HepG2 (cell line): Measurements from ENCODE around the gene SLC35G2. TPM values are rescaled to one million over a fixed set of nuclear protein-coding genes. Genes with fewer than 3 reads are reported as not detected.
A peak's percentile ranks its signal among the peaks of the same experiment; 100 is the strongest.

Source experiments
- ARHGAP35 ChIP-seq: sonication (generic); formaldehyde crosslinking; IDR thresholded peaks from 2 replicates; pipeline ENCODE4 v1.9.0; 2022; ENCODE audit warnings: mild to moderate bottlenecking, inconsistent platforms, moderate library complexity, missing genetic modification reagents, borderline replicate concordance
- CBX5 ChIP-seq: sonication (generic); formaldehyde crosslinking; IDR thresholded peaks from 2 replicates; pipeline ENCODE4 v1.4.0; 2020; ENCODE audit warnings: missing genetic modification reagents, borderline replicate concordance
- FOXK1 ChIP-seq: sonication (generic); formaldehyde crosslinking; IDR thresholded peaks from 2 replicates; pipeline ENCODE4 v1.4.0; 2020; ENCODE audit warnings: low read depth, missing genetic modification reagents, borderline replicate concordance
- KDM4B ChIP-seq: sonication (generic); formaldehyde crosslinking; IDR thresholded peaks from 2 replicates; pipeline ENCODE4 v1.4.0; 2020; ENCODE audit warnings: missing genetic modification reagents
- KMT2B ChIP-seq: IDR thresholded peaks from 2 replicates; pipeline ENCODE4 v1.6.1; 2016; ENCODE audit warnings: missing genetic modification reagents, missing compliant biosample characterization
- MIXL1 ChIP-seq: IDR thresholded peaks from 2 replicates; pipeline ENCODE4 v1.6.1; 2016
- MTF1 ChIP-seq: sonication (generic); formaldehyde crosslinking; IDR thresholded peaks from 2 replicates; pipeline ENCODE4 v1.5.0; 2020; ENCODE audit warnings: missing genetic modification reagents
- REXO4 ChIP-seq: sonication (generic); formaldehyde crosslinking; IDR thresholded peaks from 2 replicates; pipeline ENCODE4 v1.8.0; 2022; ENCODE audit warnings: missing genetic modification reagents, mild to moderate bottlenecking, borderline replicate concordance
- SMAD3 ChIP-seq: sonication (generic); formaldehyde crosslinking; IDR thresholded peaks from 2 replicates; pipeline ENCODE4 v1.4.0; 2020; ENCODE audit warnings: missing genetic modification reagents
- TEAD3 ChIP-seq: optimal IDR thresholded peaks from 2 replicates; pipeline ENCODE3; 2016; ENCODE audit warnings: borderline replicate concordance
- ZNF451 ChIP-seq: sonication (generic); formaldehyde crosslinking; IDR thresholded peaks from 2 replicates; pipeline ENCODE4 v1.5.0; 2020; ENCODE audit warnings: mild to moderate bottlenecking, missing genetic modification reagents
- ZNF530 ChIP-seq: sonication (generic); formaldehyde crosslinking; IDR thresholded peaks from 2 replicates; pipeline ENCODE4 v1.5.0; 2020; ENCODE audit warnings: low read depth, mild to moderate bottlenecking, missing genetic modification reagents
- ZNF788 ChIP-seq: sonication (generic); formaldehyde crosslinking; IDR thresholded peaks from 2 replicates; pipeline ENCODE4 v1.5.0; 2020; ENCODE audit warnings: mild to moderate bottlenecking, missing genetic modification reagents, borderline replicate concordance
- ZNF792 ChIP-seq: IDR thresholded peaks from 2 replicates; pipeline ENCODE4 v1.6.1; 2016
- ZNF841 ChIP-seq: sonication (generic); formaldehyde crosslinking; IDR thresholded peaks from 2 replicates; pipeline ENCODE4 v1.8.1; 2023; ENCODE audit warnings: missing genetic modification reagents, borderline replicate concordance
- polyA plus RNA-seq, 8 experiments: library from polyadenylated mRNA; depleted of rRNA in 3 of 8; stranded (reverse) in 7 of 8; unstranded in 1 of 8; fragments of >200 nt; fragmentation: Illumina TruSeq in 4 of 8; extraction: Trizol in 4 of 8; gene quantifications; 2 replicates each; pipeline versions ENCODE4 v1.2.1 to v1.2.3, GENCODE V29; 2011 to 2016; ENCODE audit warnings: low read depth in 4 of 8, missing spikeins in 1 of 8, mixed read lengths in 1 of 8; ENCODE audit not compliant: insufficient read depth in 1 of 8
- total RNA-seq, 5 experiments: library from RNA; depleted of rRNA; stranded (reverse); fragments of >200 nt; fragmentation: Illumina TruSeq; extraction: Trizol; gene quantifications; 2 replicates each; pipeline ENCODE4 v1.2.3, GENCODE V29; 2016; ENCODE audit warnings: low read depth in 1 of 5
- TF ChIP-seq, protein P1 (sequence below): sonication (generic); formaldehyde crosslinking; IDR thresholded peaks from 2 replicates; pipeline ENCODE4 v1.4.0; 2020; ENCODE audit warnings: missing genetic modification reagents
- TF ChIP-seq, protein P2 (sequence below): sonication (generic); formaldehyde crosslinking; IDR thresholded peaks from 2 replicates; pipeline ENCODE4 v1.4.0; 2020; ENCODE audit warnings: missing genetic modification reagents
- TF ChIP-seq, protein P3 (sequence below): sonication (generic); formaldehyde crosslinking; IDR thresholded peaks from 2 replicates; pipeline ENCODE4 v1.8.1; 2022; ENCODE audit warnings: low read depth, mild to moderate bottlenecking, missing genetic modification reagents
- TF ChIP-seq, protein P4 (sequence below): sonication (generic); formaldehyde crosslinking; IDR thresholded peaks from 2 replicates; pipeline ENCODE4 v1.5.0; 2020; ENCODE audit warnings: missing genetic modification reagents, mild to moderate bottlenecking, borderline replicate concordance

Gene SLC35G2
- total and polyA plus RNA-seq, 2 of the 13 experiments (the other 11 are each of a cell fraction or from before 2014, with no cell fraction given) = 7.6 to 10.3 TPM

DNA sequence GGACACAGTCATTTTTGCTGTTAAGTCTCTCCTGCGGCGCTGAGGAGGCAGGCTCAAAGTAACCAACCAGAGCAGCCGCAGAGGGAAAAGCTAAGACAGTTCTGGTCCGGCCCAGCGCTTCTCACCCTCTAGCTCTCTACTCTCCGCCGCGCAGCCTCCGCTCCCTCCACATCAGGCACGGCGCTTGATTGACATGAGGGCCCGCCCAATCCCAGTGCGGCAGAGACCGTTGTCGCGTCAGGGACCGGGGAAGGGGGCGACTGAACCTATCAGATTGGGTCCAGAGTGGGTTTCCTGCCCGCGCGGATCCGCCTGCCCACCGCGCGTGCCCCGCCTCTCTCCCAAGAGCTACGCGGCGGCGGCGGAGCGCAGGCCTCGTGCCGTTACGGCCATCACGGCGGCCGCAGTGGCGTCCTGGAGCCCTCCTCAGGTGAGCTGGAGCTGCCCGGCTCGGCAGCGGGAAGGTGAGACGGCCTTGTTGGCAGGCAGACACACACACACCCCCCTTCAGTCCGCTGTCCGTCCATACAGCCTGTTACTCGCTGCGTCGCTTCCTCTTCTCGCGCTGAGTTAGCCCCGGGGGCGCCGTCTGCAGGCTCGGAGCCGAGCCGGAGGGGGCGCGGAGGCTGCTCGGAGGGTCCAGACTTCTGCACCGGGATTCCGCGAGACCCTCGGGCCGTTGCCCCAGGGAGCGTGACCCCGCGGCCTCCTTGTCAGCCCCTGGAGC, 43.1 kb downstream of the SLC35G2 start, which contains the start of gene NCK1 (continued):
- TF ChIP-seq, protein P1, sequence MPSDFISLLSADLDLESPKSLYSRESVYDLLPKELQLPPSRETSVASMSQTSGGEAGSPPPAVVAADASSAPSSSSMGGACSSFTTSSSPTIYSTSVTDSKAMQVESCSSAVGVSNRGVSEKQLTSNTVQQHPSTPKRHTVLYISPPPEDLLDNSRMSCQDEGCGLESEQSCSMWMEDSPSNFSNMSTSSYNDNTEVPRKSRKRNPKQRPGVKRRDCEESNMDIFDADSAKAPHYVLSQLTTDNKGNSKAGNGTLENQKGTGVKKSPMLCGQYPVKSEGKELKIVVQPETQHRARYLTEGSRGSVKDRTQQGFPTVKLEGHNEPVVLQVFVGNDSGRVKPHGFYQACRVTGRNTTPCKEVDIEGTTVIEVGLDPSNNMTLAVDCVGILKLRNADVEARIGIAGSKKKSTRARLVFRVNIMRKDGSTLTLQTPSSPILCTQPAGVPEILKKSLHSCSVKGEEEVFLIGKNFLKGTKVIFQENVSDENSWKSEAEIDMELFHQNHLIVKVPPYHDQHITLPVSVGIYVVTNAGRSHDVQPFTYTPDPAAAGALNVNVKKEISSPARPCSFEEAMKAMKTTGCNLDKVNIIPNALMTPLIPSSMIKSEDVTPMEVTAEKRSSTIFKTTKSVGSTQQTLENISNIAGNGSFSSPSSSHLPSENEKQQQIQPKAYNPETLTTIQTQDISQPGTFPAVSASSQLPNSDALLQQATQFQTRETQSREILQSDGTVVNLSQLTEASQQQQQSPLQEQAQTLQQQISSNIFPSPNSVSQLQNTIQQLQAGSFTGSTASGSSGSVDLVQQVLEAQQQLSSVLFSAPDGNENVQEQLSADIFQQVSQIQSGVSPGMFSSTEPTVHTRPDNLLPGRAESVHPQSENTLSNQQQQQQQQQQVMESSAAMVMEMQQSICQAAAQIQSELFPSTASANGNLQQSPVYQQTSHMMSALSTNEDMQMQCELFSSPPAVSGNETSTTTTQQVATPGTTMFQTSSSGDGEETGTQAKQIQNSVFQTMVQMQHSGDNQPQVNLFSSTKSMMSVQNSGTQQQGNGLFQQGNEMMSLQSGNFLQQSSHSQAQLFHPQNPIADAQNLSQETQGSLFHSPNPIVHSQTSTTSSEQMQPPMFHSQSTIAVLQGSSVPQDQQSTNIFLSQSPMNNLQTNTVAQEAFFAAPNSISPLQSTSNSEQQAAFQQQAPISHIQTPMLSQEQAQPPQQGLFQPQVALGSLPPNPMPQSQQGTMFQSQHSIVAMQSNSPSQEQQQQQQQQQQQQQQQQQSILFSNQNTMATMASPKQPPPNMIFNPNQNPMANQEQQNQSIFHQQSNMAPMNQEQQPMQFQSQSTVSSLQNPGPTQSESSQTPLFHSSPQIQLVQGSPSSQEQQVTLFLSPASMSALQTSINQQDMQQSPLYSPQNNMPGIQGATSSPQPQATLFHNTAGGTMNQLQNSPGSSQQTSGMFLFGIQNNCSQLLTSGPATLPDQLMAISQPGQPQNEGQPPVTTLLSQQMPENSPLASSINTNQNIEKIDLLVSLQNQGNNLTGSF (CRISPR knock-in tag) = peak; percentile 78; the same call in 1 of the 2 replicates
- TF ChIP-seq, protein P2, sequence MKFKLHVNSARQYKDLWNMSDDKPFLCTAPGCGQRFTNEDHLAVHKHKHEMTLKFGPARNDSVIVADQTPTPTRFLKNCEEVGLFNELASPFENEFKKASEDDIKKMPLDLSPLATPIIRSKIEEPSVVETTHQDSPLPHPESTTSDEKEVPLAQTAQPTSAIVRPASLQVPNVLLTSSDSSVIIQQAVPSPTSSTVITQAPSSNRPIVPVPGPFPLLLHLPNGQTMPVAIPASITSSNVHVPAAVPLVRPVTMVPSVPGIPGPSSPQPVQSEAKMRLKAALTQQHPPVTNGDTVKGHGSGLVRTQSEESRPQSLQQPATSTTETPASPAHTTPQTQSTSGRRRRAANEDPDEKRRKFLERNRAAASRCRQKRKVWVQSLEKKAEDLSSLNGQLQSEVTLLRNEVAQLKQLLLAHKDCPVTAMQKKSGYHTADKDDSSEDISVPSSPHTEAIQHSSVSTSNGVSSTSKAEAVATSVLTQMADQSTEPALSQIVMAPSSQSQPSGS = peak; percentile 31; the same call in 1 of the 2 replicates
- no peak for TF ChIP-seq ZNF530
- no peak for TF ChIP-seq REXO4
- peak; percentile 16; the same call in 1 of the 2 replicates for TF ChIP-seq FOXK1 (CRISPR knock-in tag)
- 0 out of 2 replicates have a peak, but pooled peaks have one; percentile 17 for TF ChIP-seq MTF1 (CRISPR knock-in tag)
- TF ChIP-seq KMT2B (CRISPR knock-in tag) = peak; percentile 97
- peak; percentile 78 for TF ChIP-seq ARHGAP35 (CRISPR knock-in tag)
- TF ChIP-seq, protein P3, sequence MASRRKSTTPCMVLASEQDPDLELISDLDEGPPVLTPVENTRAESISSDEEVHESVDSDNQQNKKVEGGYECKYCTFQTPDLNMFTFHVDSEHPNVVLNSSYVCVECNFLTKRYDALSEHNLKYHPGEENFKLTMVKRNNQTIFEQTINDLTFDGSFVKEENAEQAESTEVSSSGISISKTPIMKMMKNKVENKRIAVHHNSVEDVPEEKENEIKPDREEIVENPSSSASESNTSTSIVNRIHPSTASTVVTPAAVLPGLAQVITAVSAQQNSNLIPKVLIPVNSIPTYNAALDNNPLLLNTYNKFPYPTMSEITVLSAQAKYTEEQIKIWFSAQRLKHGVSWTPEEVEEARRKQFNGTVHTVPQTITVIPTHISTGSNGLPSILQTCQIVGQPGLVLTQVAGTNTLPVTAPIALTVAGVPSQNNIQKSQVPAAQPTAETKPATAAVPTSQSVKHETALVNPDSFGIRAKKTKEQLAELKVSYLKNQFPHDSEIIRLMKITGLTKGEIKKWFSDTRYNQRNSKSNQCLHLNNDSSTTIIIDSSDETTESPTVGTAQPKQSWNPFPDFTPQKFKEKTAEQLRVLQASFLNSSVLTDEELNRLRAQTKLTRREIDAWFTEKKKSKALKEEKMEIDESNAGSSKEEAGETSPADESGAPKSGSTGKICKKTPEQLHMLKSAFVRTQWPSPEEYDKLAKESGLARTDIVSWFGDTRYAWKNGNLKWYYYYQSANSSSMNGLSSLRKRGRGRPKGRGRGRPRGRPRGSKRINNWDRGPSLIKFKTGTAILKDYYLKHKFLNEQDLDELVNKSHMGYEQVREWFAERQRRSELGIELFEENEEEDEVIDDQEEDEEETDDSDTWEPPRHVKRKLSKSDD (CRISPR knock-in tag) = peak; percentile 82; the same call in 1 of the 2 replicates
- TF ChIP-seq, protein P4, sequence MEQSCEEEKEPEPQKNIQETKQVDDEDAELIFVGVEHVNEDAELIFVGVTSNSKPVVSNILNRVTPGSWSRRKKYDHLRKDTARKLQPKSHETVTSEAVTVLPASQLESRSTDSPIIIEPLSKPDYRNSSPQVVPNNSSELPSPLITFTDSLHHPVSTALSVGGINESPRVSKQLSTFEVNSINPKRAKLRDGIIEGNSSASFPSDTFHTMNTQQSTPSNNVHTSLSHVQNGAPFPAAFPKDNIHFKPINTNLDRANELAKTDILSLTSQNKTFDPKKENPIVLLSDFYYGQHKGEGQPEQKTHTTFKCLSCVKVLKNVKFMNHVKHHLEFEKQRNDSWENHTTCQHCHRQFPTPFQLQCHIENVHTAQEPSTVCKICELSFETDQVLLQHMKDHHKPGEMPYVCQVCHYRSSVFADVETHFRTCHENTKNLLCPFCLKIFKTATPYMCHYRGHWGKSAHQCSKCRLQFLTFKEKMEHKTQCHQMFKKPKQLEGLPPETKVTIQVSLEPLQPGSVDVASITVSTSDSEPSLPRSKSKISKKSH = peak; percentile 93
- TF ChIP-seq SMAD3 (CRISPR knock-in tag) = no peak
- peak; percentile 67 for TF ChIP-seq MIXL1 (CRISPR knock-in tag)
- TF ChIP-seq ZNF788 (CRISPR knock-in tag) = peak; percentile 96
- 0 out of 2 replicates have a peak, but pooled peaks have one; percentile 86 for TF ChIP-seq ZNF841 (CRISPR knock-in tag)
- peak; percentile 82 for TF ChIP-seq ZNF792 (CRISPR knock-in tag)
- peak; percentile 45 for TF ChIP-seq TEAD3
- peak; percentile 77; the same call in 1 of the 2 replicates for TF ChIP-seq ZNF451
- TF ChIP-seq KDM4B (CRISPR knock-in tag) = no peak
- peak; percentile 63; the same call in 1 of the 2 replicates for TF ChIP-seq CBX5
